ENCODE results near the gene RAPGEF2. TPM values are rescaled to one million over a fixed set of nuclear protein-coding genes. Genes with fewer than 3 reads are reported as not detected.
A peak's percentile ranks its signal among the peaks of the same experiment; 100 is the strongest.

The RAPGEF2 gene
- total and polyA plus RNA-seq, 3 donors from 2014 or later, result 18.1 to 51.4 (median 38.9) TPM

DNA sequence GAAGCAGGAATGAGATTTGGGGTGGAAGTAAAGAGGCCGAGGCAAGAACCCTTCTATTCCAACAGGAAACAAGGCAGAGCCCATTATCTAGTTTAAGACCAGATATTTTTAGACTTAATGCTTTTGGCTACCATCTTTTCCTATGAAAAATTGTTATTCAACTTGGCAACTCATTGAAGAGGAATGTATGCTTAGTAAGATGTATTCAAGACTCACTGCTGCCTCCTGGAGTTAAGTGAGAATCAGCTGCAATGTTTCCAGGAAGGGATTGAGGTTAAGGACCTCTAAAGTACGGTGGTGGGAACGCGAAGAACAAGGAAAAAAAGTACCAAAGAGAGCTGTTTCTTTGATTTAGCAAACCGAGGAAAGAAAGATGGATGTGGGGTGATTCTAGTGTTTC, 89.1 kb downstream of the RAPGEF2 start:
- intact Hi-C loops (cut with DNase I; ENCODE audit: low total_unique reads), result no loop called here
- no peak overlapping the region for H3K27ac ChIP-seq
- no peak overlapping the region for H3K4me3 ChIP-seq
- no peaks in the 10 kb centered on the region for H3K4me1 ChIP-seq
- WGBS, 2 donors, result 86 to 93% methylated on average over 5 of the region's 5 CpGs
- TF ChIP-seq, protein P1, sequence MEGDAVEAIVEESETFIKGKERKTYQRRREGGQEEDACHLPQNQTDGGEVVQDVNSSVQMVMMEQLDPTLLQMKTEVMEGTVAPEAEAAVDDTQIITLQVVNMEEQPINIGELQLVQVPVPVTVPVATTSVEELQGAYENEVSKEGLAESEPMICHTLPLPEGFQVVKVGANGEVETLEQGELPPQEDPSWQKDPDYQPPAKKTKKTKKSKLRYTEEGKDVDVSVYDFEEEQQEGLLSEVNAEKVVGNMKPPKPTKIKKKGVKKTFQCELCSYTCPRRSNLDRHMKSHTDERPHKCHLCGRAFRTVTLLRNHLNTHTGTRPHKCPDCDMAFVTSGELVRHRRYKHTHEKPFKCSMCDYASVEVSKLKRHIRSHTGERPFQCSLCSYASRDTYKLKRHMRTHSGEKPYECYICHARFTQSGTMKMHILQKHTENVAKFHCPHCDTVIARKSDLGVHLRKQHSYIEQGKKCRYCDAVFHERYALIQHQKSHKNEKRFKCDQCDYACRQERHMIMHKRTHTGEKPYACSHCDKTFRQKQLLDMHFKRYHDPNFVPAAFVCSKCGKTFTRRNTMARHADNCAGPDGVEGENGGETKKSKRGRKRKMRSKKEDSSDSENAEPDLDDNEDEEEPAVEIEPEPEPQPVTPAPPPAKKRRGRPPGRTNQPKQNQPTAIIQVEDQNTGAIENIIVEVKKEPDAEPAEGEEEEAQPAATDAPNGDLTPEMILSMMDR (IDR thresholded peaks at IDR 0.05), result peak in 1 of 3 experiments; percentile 14
- TF ChIP-seq POLR2A (IDR thresholded peaks at IDR 0.05), result no peak
- no peaks in the 10 kb centered on the region for H3K27me3 ChIP-seq
- no peaks in the 10 kb centered on the region for H3K36me3 ChIP-seq (ENCODE audit: low read depth, missing control alignments)
- no peak for DNase-seq
- H3K9me3 ChIP-seq, result no peaks in the 10 kb centered on the region

DNA sequence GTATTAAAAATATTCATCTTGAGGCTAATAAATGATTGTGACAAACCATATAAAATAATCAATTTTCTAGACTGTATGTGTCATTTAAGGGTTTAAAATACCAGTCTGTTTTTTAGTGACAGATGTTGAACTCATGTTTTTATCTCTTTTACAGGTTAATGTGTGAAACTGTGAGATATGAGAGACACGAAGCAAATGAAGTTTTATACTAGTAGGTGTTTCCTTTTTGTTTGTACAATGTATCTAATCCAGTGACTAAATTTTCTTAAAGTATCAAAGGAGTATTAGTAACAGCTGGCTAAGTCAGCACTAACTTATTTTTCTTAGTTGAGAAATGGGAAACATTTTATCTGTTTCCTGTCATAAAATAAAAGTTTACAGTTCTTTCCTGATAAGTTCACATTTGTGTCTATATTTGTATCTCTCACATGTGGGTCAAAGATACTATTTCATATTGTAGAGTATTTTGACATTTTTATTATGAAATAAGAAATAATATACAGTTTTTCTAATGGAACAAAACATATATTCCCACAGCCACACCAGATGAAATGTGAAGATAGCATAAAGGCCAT, 90.3 kb downstream of the RAPGEF2 start:
- Histone ChIP-seq H3K27ac (no peak overlapping the region), H3K9me3 (no peaks in the 10 kb centered on the region)
- DNase-seq, result no peak

DNA sequence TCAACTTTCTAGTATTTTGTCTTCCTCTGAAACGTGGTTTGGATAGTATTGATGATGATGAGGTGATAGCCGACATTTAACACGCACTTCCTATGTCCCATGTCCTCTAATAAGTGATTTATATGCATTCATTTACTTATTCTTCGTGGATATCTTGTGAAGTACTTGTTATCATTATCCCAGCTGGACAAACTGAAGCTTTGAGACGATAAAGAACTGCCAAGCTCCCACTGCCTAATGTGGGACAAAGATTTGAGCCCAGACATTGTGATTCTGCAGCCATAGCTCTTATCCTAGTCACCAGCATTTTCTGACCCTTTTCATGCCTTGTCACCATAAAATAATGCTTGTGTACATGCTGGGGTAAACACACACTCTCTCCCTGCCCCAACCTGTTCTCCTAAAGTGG, 92.5 kb downstream of the RAPGEF2 start:
- no peaks in the 10 kb centered on the region for H3K9me3 ChIP-seq
- no peak for DNase-seq
- H3K4me1 ChIP-seq, result no peaks in the 10 kb centered on the region
- no peaks in the 10 kb centered on the region for H3K27me3 ChIP-seq
- H3K36me3 ChIP-seq (ENCODE audit: low read depth, missing control alignments), result no peaks in the 10 kb centered on the region
- intact Hi-C loops (cut with DNase I; ENCODE audit: low total_unique reads), result no loop called here
- no peak overlapping the region for H3K4me3 ChIP-seq
- 73 to 85% methylated on average over 5 of the region's 5 CpGs for WGBS, 2 donors
- H3K27ac ChIP-seq, result no peak overlapping the region
- TF ChIP-seq, protein P1 (IDR thresholded peaks at IDR 0.05), result no peak
- TF ChIP-seq POLR2A (IDR thresholded peaks at IDR 0.05), result no peak

More for the DNA sequence above, 90.3 kb downstream of the RAPGEF2 start:
- 27 to 32% methylated on average over 1 of the region's 1 CpG for WGBS, 2 donors
- intact Hi-C loops (cut with DNase I; ENCODE audit: low total_unique reads), result no loop called here
- Histone ChIP-seq H3K27me3 (no peaks in the 10 kb centered on the region), H3K4me3 (no peak overlapping the region), H3K4me1 (no peaks in the 10 kb centered on the region), H3K36me3 (ENCODE audit: low read depth, missing control alignments) (no peaks in the 10 kb centered on the region)
- TF ChIP-seq, protein P1 (IDR thresholded peaks at IDR 0.05), result no peak
- TF ChIP-seq POLR2A (IDR thresholded peaks at IDR 0.05), result no peak

DNA sequence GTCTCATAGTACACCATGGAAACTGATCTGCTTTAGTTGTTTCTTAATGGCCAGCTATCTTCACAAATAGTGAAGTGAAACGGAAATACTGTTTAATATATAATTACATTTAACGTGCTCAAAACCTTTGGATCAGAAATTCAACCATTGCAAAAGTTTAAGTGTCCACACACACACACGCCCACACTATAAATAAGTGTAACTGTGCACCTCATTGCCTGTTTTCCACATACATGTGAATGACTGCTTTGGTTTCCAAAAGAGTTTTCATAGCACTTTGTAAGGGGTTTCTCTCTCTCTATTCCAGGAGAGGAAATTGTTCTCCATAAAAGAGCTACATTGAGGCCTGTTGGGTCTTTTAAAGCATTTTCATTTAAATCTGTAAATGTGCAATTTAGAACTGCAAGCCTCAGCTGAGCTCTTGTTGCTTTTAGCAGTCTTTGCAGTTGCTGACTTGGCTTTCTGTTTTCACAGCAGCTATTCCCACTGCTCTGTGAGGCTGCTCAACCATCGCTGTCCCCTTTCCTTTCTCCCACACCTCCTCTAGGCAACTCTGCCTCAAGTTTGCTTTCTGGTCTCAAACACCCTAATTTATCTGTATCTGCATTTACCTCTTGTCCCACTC, 94.5 kb downstream of the RAPGEF2 start:
- no peak for TF ChIP-seq POLR2A (IDR thresholded peaks at IDR 0.05)
- TF ChIP-seq, protein P1 (IDR thresholded peaks at IDR 0.05), result no peak
- H3K4me3 ChIP-seq, result no peak overlapping the region

DNA sequence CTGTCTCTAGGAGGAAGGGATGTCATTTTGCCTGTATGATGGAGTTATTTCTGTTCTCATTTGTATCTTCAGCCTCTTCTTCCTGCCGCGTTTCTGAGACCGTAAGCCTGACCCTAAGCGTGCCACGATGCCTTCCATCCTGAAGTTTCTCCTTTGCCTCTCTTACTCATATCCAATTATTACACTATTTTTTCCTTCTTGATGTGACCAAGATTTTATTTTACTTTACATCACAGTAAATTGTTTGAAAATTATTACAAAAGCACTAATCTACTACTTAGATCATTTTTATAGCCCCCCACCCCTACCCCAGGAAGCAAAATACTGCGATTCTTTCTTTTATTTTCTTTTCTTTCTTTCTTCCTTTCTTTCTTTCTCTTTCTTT, 95.0 kb downstream of the RAPGEF2 start:
- Histone ChIP-seq H3K27ac (no peak overlapping the region), H3K27me3 (no peaks in the 10 kb centered on the region), H3K4me3 (no peak overlapping the region), H3K9me3 (no peaks in the 10 kb centered on the region), H3K36me3 (ENCODE audit: low read depth, missing control alignments) (no peaks in the 10 kb centered on the region), H3K4me1 (no peaks in the 10 kb centered on the region)
- 82 to 85% methylated on average over 6 of the region's 6 CpGs for WGBS, 2 donors
- intact Hi-C loops (cut with DNase I; ENCODE audit: low total_unique reads), result no loop called here
- no peak for DNase-seq
- no peak for TF ChIP-seq POLR2A (IDR thresholded peaks at IDR 0.05)
- TF ChIP-seq, protein P1 (IDR thresholded peaks at IDR 0.05), result no peak

More for the DNA sequence above, 94.5 kb downstream of the RAPGEF2 start:
- Histone ChIP-seq H3K27me3 (no peaks in the 10 kb centered on the region), H3K27ac (no peak overlapping the region), H3K9me3 (no peaks in the 10 kb centered on the region), H3K4me1 (no peaks in the 10 kb centered on the region), H3K36me3 (ENCODE audit: low read depth, missing control alignments) (no peaks in the 10 kb centered on the region)
- intact Hi-C loops (cut with DNase I; ENCODE audit: low total_unique reads), result no loop called here
- whole genome bisulfite sequencing, 2 donors, result 70 to 75% methylated on average over 4 of the region's 4 CpGs
- DNase-seq, result no peak

Measured in testis (tissue), 3 donors.